H1 (cell line): Measurements from ENCODE around the gene CEP68. TPM values are rescaled to one million over a fixed set of nuclear protein-coding genes. Genes with fewer than 3 reads are reported as not detected.

Experiments used
- CTCF ChIA-PET: fragments of 300-600 bp; sonication (Branson Sonifier 250); formaldehyde crosslinking; loops from one replicate; lab custom pipeline; 2021; ENCODE audit not compliant: partially characterized antibody; lab: Charles Lee
- POLR2A ChIA-PET: fragments of 300-600 bp; sonication (Branson Sonifier 250); formaldehyde crosslinking; loops from one replicate; lab custom pipeline; 2021; ENCODE audit warnings: inconsistent platforms; ENCODE audit not compliant: partially characterized antibody; lab: Charles Lee
- DNase-seq, 2 experiments: peaks; one replicate each; pipeline versions ENCODE4 v3.0.0 to v3.0.0-alpha.2; 2010 to 2022; ENCODE audit warnings: low spot score in 2 of 2, low read depth in 1 of 2, mixed read lengths in 1 of 2
- FAIRE-seq: peaks from 2 replicates; lab custom pipeline; 2011; peaks lifted over from hg19 to GRCh38; lab: Jason Lieb, UNC
- H2AFZ ChIP-seq: 2 replicates; pipeline ENCODE4 v1.8.1; 2012; ENCODE audit warnings: low read length, inconsistent platforms
- H2AK5ac ChIP-seq: 2 replicates; pipeline ENCODE4 v1.6.1; 2013; ENCODE audit warnings: low read depth, low read length
- H2BK120ac ChIP-seq: replicated peaks from 2 replicates; pipeline ENCODE3; 2013; ENCODE audit warnings: low read depth, low read length, inconsistent platforms
- H2BK12ac ChIP-seq: 2 replicates; pipeline ENCODE4 v1.6.1; 2013; ENCODE audit warnings: low read depth, low read length
- H2BK15ac ChIP-seq: 2 replicates; pipeline ENCODE4 v1.6.1; 2013; ENCODE audit warnings: low read length
- H2BK20ac ChIP-seq: 2 replicates; pipeline ENCODE4 v1.6.1; 2013; ENCODE audit warnings: low read length
- H2BK5ac ChIP-seq: 2 replicates; pipeline ENCODE4 v1.6.1; 2013; ENCODE audit warnings: low read depth, low read length
- H3K14ac ChIP-seq: 2 replicates; pipeline ENCODE4 v1.6.1; 2013; ENCODE audit warnings: inconsistent platforms; ENCODE audit not compliant: insufficient read length
- H3K18ac ChIP-seq: 2 replicates; pipeline ENCODE4 v1.6.1; 2013; ENCODE audit warnings: low read length; ENCODE audit errors: extremely low read depth
- H3K23ac ChIP-seq: 2 replicates; pipeline ENCODE4 v1.6.1; 2013; ENCODE audit warnings: inconsistent platforms; ENCODE audit not compliant: insufficient read length
- H3K23me2 ChIP-seq: 2 replicates; pipeline ENCODE4 v1.6.1; 2013; ENCODE audit warnings: low read depth, low read length
- H3K27ac ChIP-seq: 2 replicates; pipeline ENCODE4 v1.6.1; 2011; ENCODE audit warnings: low read depth, low read length, inconsistent platforms
- H3K27me3 ChIP-seq, 4 experiments: replicated peaks in 1 of 4; 1 replicate in 1 of 4; 2 replicates in 3 of 4; pipeline versions ENCODE4 v1.6.1 to v1.8.1; 2011 to 2013; ENCODE audit warnings: low read length in 3 of 4, mild to moderate bottlenecking in 3 of 4, inconsistent platforms in 2 of 4, mixed read lengths in 2 of 4, moderate library complexity in 1 of 4; ENCODE audit not compliant: control insufficient read depth in 3 of 4, insufficient read depth in 3 of 4; ENCODE audit errors: extremely low read depth in 1 of 4
- H3K36me3 ChIP-seq, 4 experiments: 2 replicates each; pipeline versions ENCODE4 v1.6.1 to v1.8.1; 2011 to 2013; ENCODE audit warnings: mild to moderate bottlenecking in 4 of 4, low read length in 3 of 4, moderate library complexity in 2 of 4, control low read depth in 1 of 4, inconsistent platforms in 1 of 4; ENCODE audit not compliant: insufficient read depth in 4 of 4, control insufficient read depth in 2 of 4
- H3K4ac ChIP-seq: replicated peaks from 2 replicates; pipeline ENCODE3; 2013; ENCODE audit warnings: low read length, low read depth, mixed read lengths, inconsistent platforms; ENCODE audit not compliant: insufficient read length
- H3K4me1 ChIP-seq, 4 experiments: replicated peaks in 1 of 4; 1 replicate in 1 of 4; 2 replicates in 3 of 4; pipeline versions ENCODE4 v1.6.1 to v1.8.1; 2011 to 2013; ENCODE audit warnings: low read length in 3 of 4, inconsistent platforms in 2 of 4, mixed read lengths in 1 of 4; ENCODE audit not compliant: insufficient read depth in 4 of 4, control insufficient read depth in 3 of 4
- H3K4me2 ChIP-seq, 2 experiments: 2 replicates each; pipeline versions ENCODE4 v1.6.1 to v1.8.1; 2011 to 2013; ENCODE audit warnings: low read depth in 2 of 2, low read length in 2 of 2, control low read depth in 1 of 2, inconsistent platforms in 1 of 2, mild to moderate bottlenecking in 1 of 2; ENCODE audit not compliant: insufficient read depth in 1 of 2
- H3K4me3 ChIP-seq, 4 experiments: fragments of 200-600, 300-600 bp in 1 of 4; sonication (generic), shearing (Covaris generic), sonication (Bioruptor Twin) in 1 of 4; 2 replicates each; pipeline versions ENCODE4 v1.5.1 to v1.8.1; 2011 to 2016; ENCODE audit warnings: low read length in 4 of 4, low read depth in 3 of 4, control low read depth in 2 of 4, inconsistent platforms in 2 of 4, mild to moderate bottlenecking in 2 of 4, mixed read lengths in 1 of 4, moderate library complexity in 1 of 4; ENCODE audit not compliant: insufficient read depth in 2 of 4; ENCODE audit errors: extremely low read depth in 1 of 4
- H3K56ac ChIP-seq: replicated peaks from 2 replicates; pipeline ENCODE3; 2013; ENCODE audit warnings: low read depth, mild to moderate bottlenecking, mixed read lengths, low read length, inconsistent platforms; ENCODE audit not compliant: insufficient read length
- H3K79me1 ChIP-seq: 2 replicates; pipeline ENCODE4 v1.6.1; 2013; ENCODE audit warnings: low read depth, low read length, control low read depth
- H3K79me2 ChIP-seq, 2 experiments: 2 replicates each; pipeline versions ENCODE4 v1.6.1 to v1.8.1; 2012 to 2013; ENCODE audit warnings: low read length in 2 of 2, mild to moderate bottlenecking in 2 of 2, inconsistent platforms in 1 of 2; ENCODE audit not compliant: insufficient read depth in 2 of 2, control insufficient read depth in 1 of 2
- H3K9ac ChIP-seq, 4 experiments: replicated peaks in 1 of 4; 1 replicate in 1 of 4; 2 replicates in 3 of 4; pipeline versions ENCODE4 v1.6.1 to v1.8.1; 2011 to 2013; ENCODE audit warnings: low read depth in 3 of 4, low read length in 3 of 4, control low read depth in 2 of 4, mild to moderate bottlenecking in 2 of 4, moderate library complexity in 2 of 4, inconsistent platforms in 1 of 4; ENCODE audit errors: extremely low read depth in 1 of 4
- H3K9me3 ChIP-seq, 2 experiments: 2 replicates each; pipeline versions ENCODE4 v1.6.1 to v1.8.1; 2012 to 2013; ENCODE audit warnings: mild to moderate bottlenecking in 2 of 2, moderate library complexity in 2 of 2, control low read depth in 1 of 2, inconsistent platforms in 1 of 2, low read depth in 1 of 2, low read length in 1 of 2, mixed read lengths in 1 of 2; ENCODE audit not compliant: insufficient read depth in 2 of 2
- H4K20me1 ChIP-seq, 2 experiments: replicated peaks in 1 of 2; 2 replicates each; pipeline versions ENCODE3 to v1.8.1; 2011 to 2013; ENCODE audit warnings: inconsistent platforms in 2 of 2, low read length in 2 of 2, mild to moderate bottlenecking in 1 of 2; ENCODE audit not compliant: insufficient read depth in 2 of 2, control insufficient read depth in 1 of 2
- H4K5ac ChIP-seq: 2 replicates; pipeline ENCODE4 v1.6.1; 2013; ENCODE audit warnings: low read length, low read depth, mixed read lengths, inconsistent platforms; ENCODE audit not compliant: insufficient read length
- H4K8ac ChIP-seq: 2 replicates; pipeline ENCODE4 v1.8.0; 2013; ENCODE audit warnings: mild to moderate bottlenecking, moderate library complexity, low read length, inconsistent platforms; ENCODE audit not compliant: insufficient read depth; ENCODE audit errors: extremely low read depth
- H4K91ac ChIP-seq: replicated peaks from 2 replicates; pipeline ENCODE3; 2013; ENCODE audit warnings: low read length, mixed read lengths, inconsistent platforms; ENCODE audit not compliant: insufficient read length
- NRF1 ChIP-seq: IDR thresholded peaks from 2 replicates; pipeline ENCODE4 v1.6.1; 2011; ENCODE audit warnings: mild to moderate bottlenecking, low read depth, low read length, improper control_type of control experiment
- RNF2 ChIP-seq: fragments of 200-900, 300-1000 bp; sonication (generic); IDR thresholded peaks from 2 replicates; pipeline ENCODE4 v1.7.1; 2016; ENCODE audit warnings: borderline replicate concordance, low read depth, mild to moderate bottlenecking, antibody characterized with exemption, low read length; ENCODE audit not compliant: poor library complexity, severe bottlenecking; ENCODE audit errors: missing control alignments
- SAP30 ChIP-seq: fragments of 300-600 bp; sonication (generic); IDR thresholded peaks from 2 replicates; pipeline ENCODE4 v1.7.1; 2012; ENCODE audit warnings: low read length, moderate library complexity, mild to moderate bottlenecking, inconsistent platforms; ENCODE audit not compliant: insufficient read depth, insufficient replicate concordance
- SP4 ChIP-seq: IDR thresholded peaks from 2 replicates; pipeline ENCODE4 v1.6.1; 2012; ENCODE audit warnings: low read length, inconsistent platforms
- TBP ChIP-seq: IDR thresholded peaks from 2 replicates; pipeline ENCODE4 v1.6.1; 2011; ENCODE audit warnings: low read depth, low read length, improper control_type of control experiment
- WGBS, 2 experiments: shearing (Covaris generic) in 1 of 2; methylation state at CpG; one replicate each; pipeline versions ENCODE4 v1.1.6 to v1.1.7; 2013 to 2015; ENCODE audit warnings: low lambda C conversion rate in 2 of 2, mixed read lengths in 2 of 2, inconsistent platforms in 1 of 2, low coverage in 1 of 2, missing lambda C conversion rate in 1 of 2; ENCODE audit not compliant: insufficient replicate concordance in 2 of 2, insufficient coverage in 1 of 2, insufficient read length in 1 of 2; ENCODE audit errors: extremely low coverage in 1 of 2, missing lambda C conversion rate in 1 of 2; 5-methylcytosine and 5-hydroxymethylcytosine counted together
- polyA plus RNA-seq, 7 experiments: library from polyadenylated mRNA; depleted of rRNA in 3 of 7; stranded (reverse) in 5 of 7; unstranded in 2 of 7; fragments of >200 nt in 5 of 7; fragments of 200-250 nt in 2 of 7; gene quantifications; 1 replicate in 5 of 7; 2 replicates in 1 of 7; 4 replicates in 1 of 7; pipeline versions ENCODE4 v1.2.1 to v1.2.3, GENCODE V29; 2011 to 2013; ENCODE audit warnings: missing spikeins in 2 of 7, mixed read lengths in 2 of 7
- total RNA-seq: library from RNA; stranded (reverse); fragmentation: NEBNext Ultra II Directional; extraction: Animal tissue kit (Norgen Biotek cat#: 25700); gene quantifications from 2 replicates; pipeline ENCODE4 v1.2.1, GENCODE V29; 2021

CEP68 gene
- total and polyA plus RNA-seq, 2 of the 8 experiments (the other 6 are each of a cell fraction or from before 2014, with no cell fraction given), result 23.2 to 24.7 TPM

DNA sequence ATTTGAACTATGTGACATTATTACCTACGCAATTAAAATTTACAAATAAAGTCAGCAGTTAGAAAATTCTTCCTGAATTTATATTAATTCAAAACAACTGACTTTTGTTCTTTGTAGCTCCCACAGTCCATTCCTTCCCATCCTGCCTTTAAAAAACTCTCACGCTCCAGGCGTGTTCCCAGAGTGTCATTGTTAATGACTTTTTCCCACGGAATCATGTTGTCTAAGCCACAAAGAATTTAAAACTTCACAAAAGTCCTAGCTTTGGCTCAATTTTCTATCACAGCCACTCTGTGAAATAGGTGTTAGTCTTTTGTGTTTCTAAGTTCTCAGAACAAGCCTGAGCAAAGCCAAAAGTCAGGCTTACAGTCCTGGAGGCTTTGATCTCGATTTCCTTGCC is 40.5 kb upstream of the CEP68 start:
- Histone ChIP-seq H2BK12ac (no peak overlapping the region), H2BK20ac (no peak overlapping the region), H3K9ac (no peak overlapping the region), H3K23me2 (no peaks in the 10 kb centered on the region), H3K36me3 (no peaks in the 10 kb centered on the region), H2BK15ac (no peak overlapping the region), H3K79me2 (no peaks in the 10 kb centered on the region), H3K14ac (no peak overlapping the region), H3K79me1 (peaks cover 2% of the 10 kb centered on the region; the same call in 1 of the 2 replicates), H2AK5ac (no peak overlapping the region), H3K4me3 (no peak overlapping the region), H4K91ac (no peak overlapping the region), H3K27me3 (no peaks in the 10 kb centered on the region), H3K56ac (no peak overlapping the region), H3K4ac (no peak overlapping the region), H2BK5ac (no peak overlapping the region), H3K4me2 (no peak overlapping the region), H2AFZ (no peak overlapping the region), H3K18ac (no peak overlapping the region), H4K8ac (no peak overlapping the region), H3K4me1 (peaks cover 0 to 3% (median 1%) of the 10 kb centered on the region in 4 experiments; a peak in 3 of 7 replicates), H2BK120ac (no peak overlapping the region), H3K23ac (no peak overlapping the region), H3K9me3 (no peaks in the 10 kb centered on the region), H4K5ac (no peak overlapping the region), H4K20me1 (peaks cover 2 to 3% of the 10 kb centered on the region in 2 experiments), H3K27ac (no peak overlapping the region)
- CTCF ChIA-PET, result no interaction called here
- POLR2A ChIA-PET, result no interaction called here
- DNase-seq, result no peak
- WGBS, 2 experiments, result 84% methylated on average over 5 of the region's 5 CpGs; no CpG with 5 or more reads in 1 of the 2 experiments
- no peak for FAIRE-seq
- TF ChIP-seq SP4, result no peak
- no peak for TF ChIP-seq NRF1
- no peak for TF ChIP-seq TBP
- no peak for TF ChIP-seq SAP30
- no peak for TF ChIP-seq RNF2
